ENCODE data around the gene NANS. TPM values are rescaled to one million over a fixed set of nuclear protein-coding genes. Genes with fewer than 3 reads are reported as not detected.

NANS gene
- total RNA-seq, 1 experiment from 2014 or later = 48.9 TPM

- DNase-seq (ENCODE audit: low read depth, low spot score) = no peak
- Histone ChIP-seq H3K27me3 (ENCODE audit: insufficient read depth, low read length) (no peaks in the 10 kb centered on the region), H3K36me3 (ENCODE audit: control insufficient read depth in 1 of 2, insufficient read depth in 2 of 2, low read length in 2 of 2) (peaks cover 16 to 20% of the 10 kb centered on the region in 2 experiments; a peak in 3 of 4 replicates), H2AFZ (ENCODE audit: low read depth, low read length, poor library complexity, severe bottlenecking) (no peak overlapping the region), H3K9me2 (ENCODE audit: insufficient read depth) (no peaks in the 10 kb centered on the region), H3K4me3 (replicated peaks in 1 of 2; ENCODE audit: low read depth in 1 of 2, low read length in 2 of 2) (no peak overlapping the region), H3K9me3 (ENCODE audit: control insufficient read depth in 1 of 2, insufficient read depth in 1 of 2, low read depth in 1 of 2, low read length in 2 of 2) (no peaks in the 10 kb centered on the region), H3K79me2 (ENCODE audit: insufficient read depth, low read length) (no peaks in the 10 kb centered on the region), H3K27ac (ENCODE audit: low read depth, low read length) (no peak overlapping the region), H3K4me2 (ENCODE audit: low read length) (no peak overlapping the region), H3K9ac (ENCODE audit: low read length) (no peak overlapping the region), H3K4me1 (ENCODE audit: control insufficient read depth in 1 of 2, insufficient read depth in 2 of 2, low read length in 2 of 2) (no peaks in the 10 kb centered on the region), H4K20me1 (ENCODE audit: insufficient read depth) (peaks cover 2% of the 10 kb centered on the region; the same call in 1 of the 2 replicates)
- TF ChIP-seq SRF (IDR thresholded peaks at IDR 0.05; ENCODE audit: low read depth) = no peak
- no peak for TF ChIP-seq POLR2AphosphoS5 (IDR thresholded peaks at IDR 0.05; ENCODE audit: low read depth, low read length)
- no peak for TF ChIP-seq JUND (IDR thresholded peaks at IDR 0.05)
- TF ChIP-seq CBX3 (IDR thresholded peaks at IDR 0.05; ENCODE audit: low read depth) = no peak
- no peak for TF ChIP-seq CEBPB (IDR thresholded peaks at IDR 0.05; ENCODE audit: low read depth)
- no peak for TF ChIP-seq TCF7L2 (IDR thresholded peaks at IDR 0.05; ENCODE audit: borderline replicate concordance, extremely low read depth, insufficient read depth, insufficient read length)
- TF ChIP-seq YY1 (IDR thresholded peaks at IDR 0.05; ENCODE audit: extremely low read depth, insufficient replicate concordance, low read depth, low read length) = no peak
- TF ChIP-seq MAX (IDR thresholded peaks at IDR 0.05) = no peak
- no peak for TF ChIP-seq ZFX (IDR thresholded peaks at IDR 0.05)
- no peak for TF ChIP-seq ZNF274 (IDR thresholded peaks at IDR 0.05; ENCODE audit: low read depth, low read length)
- TF ChIP-seq EGR1 (IDR thresholded peaks at IDR 0.05; ENCODE audit: low read depth) = no peak
- no peak for ATAC-seq
- CTCF ChIA-PET = no interaction called here
- POLR2A ChIA-PET = no interaction called here
- no TSS peak for BruUV-seq (replicated peaks)
- RAD21 ChIA-PET (ENCODE audit: low non-redundant PET in 1 of 2, low total read pairs in 2 of 2, uncharacterized antibody in 2 of 2, unreplicated experiment in 2 of 2) = no interaction called here
- intact Hi-C loops (cut with micrococcal nuclease) = no loop called here
Observed at GRCh38 chr9:98022447-98022846, 34.1 kb upstream of the NANS start.

GRCh38 chr9:98024702-98025101 lies 31.8 kb upstream of the NANS start:
- H3K27me3 ChIP-seq (ENCODE audit: insufficient read depth, low read length) = no peaks in the 10 kb centered on the region
- POLR2A ChIA-PET = no interaction called here
- no peak overlapping the region for H3K4me3 ChIP-seq (replicated peaks in 1 of 2; ENCODE audit: low read depth in 1 of 2, low read length in 2 of 2)
- intact Hi-C loops (cut with micrococcal nuclease) = no loop called here
- H3K27ac ChIP-seq (ENCODE audit: low read depth, low read length) = no peak overlapping the region
- DNase-seq (ENCODE audit: low read depth, low spot score) (no peak), ATAC-seq (no peak)
- no peaks in the 10 kb centered on the region for H4K20me1 ChIP-seq (ENCODE audit: insufficient read depth)
- CTCF ChIA-PET = no interaction called here
- TF ChIP-seq FOSL1 (IDR thresholded peaks at IDR 0.05; ENCODE audit: low read depth) (no peak), POLR2AphosphoS5 (IDR thresholded peaks at IDR 0.05; ENCODE audit: low read depth, low read length) (no peak), SIN3A (IDR thresholded peaks at IDR 0.05; ENCODE audit: low read depth) (no peak), CBX3 (IDR thresholded peaks at IDR 0.05; ENCODE audit: low read depth) (no peak), EZH2phosphoT487 (IDR thresholded peaks at IDR 0.05; ENCODE audit: borderline replicate concordance) (no peak), CEBPB (IDR thresholded peaks at IDR 0.05; ENCODE audit: low read depth) (no peak), SRF (IDR thresholded peaks at IDR 0.05; ENCODE audit: low read depth) (no peak), ZBTB33 (IDR thresholded peaks at IDR 0.05; ENCODE audit: extremely low read depth, insufficient replicate concordance, low read length) (no peak), MAX (IDR thresholded peaks at IDR 0.05) (no peak), TCF7L2 (IDR thresholded peaks at IDR 0.05; ENCODE audit: borderline replicate concordance, extremely low read depth, insufficient read depth, insufficient read length) (no peak), RAD21 (IDR thresholded peaks at IDR 0.05; ENCODE audit: low read depth) (no peak), ZNF274 (IDR thresholded peaks at IDR 0.05; ENCODE audit: low read depth, low read length) (no peak), JUND (IDR thresholded peaks at IDR 0.05) (no peak), ZFX (IDR thresholded peaks at IDR 0.05) (no peak)
- H3K4me2 ChIP-seq (ENCODE audit: low read length) = no peak overlapping the region
- H3K9ac ChIP-seq (ENCODE audit: low read length) = no peak overlapping the region
- no peaks in the 10 kb centered on the region for H3K9me2 ChIP-seq (ENCODE audit: insufficient read depth)
- no peaks in the 10 kb centered on the region for H3K4me1 ChIP-seq (ENCODE audit: control insufficient read depth in 1 of 2, insufficient read depth in 2 of 2, low read length in 2 of 2)
- no peaks in the 10 kb centered on the region for H3K9me3 ChIP-seq (ENCODE audit: control insufficient read depth in 1 of 2, insufficient read depth in 1 of 2, low read depth in 1 of 2, low read length in 2 of 2)
- peaks cover under 1 to 2% of the 10 kb centered on the region in 2 experiments; a peak in 2 of 4 replicates for H3K36me3 ChIP-seq (ENCODE audit: control insufficient read depth in 1 of 2, insufficient read depth in 2 of 2, low read length in 2 of 2)
- RAD21 ChIA-PET (ENCODE audit: low non-redundant PET in 1 of 2, low total read pairs in 2 of 2, uncharacterized antibody in 2 of 2, unreplicated experiment in 2 of 2) = no interaction called here
- no peak overlapping the region for H2AFZ ChIP-seq (ENCODE audit: low read depth, low read length, poor library complexity, severe bottlenecking)
- H3K79me2 ChIP-seq (ENCODE audit: insufficient read depth, low read length) = no peaks in the 10 kb centered on the region
- BruUV-seq (replicated peaks) = no TSS peak

Measured in HCT116 (cell line).